H1 (cell line): ENCODE data around the gene SLC2A5. TPM values are rescaled to one million over a fixed set of nuclear protein-coding genes. Genes with fewer than 3 reads are reported as not detected.
A peak's percentile ranks its signal among the peaks of the same experiment; 100 is the strongest.

Experiments used
- CTCF ChIA-PET: fragments of 300-600 bp; sonication (Branson Sonifier 250); formaldehyde crosslinking; loops from one replicate; lab custom pipeline; 2021; ENCODE audit not compliant: partially characterized antibody; lab: Charles Lee
- POLR2A ChIA-PET: fragments of 300-600 bp; sonication (Branson Sonifier 250); formaldehyde crosslinking; loops from one replicate; lab custom pipeline; 2021; ENCODE audit warnings: inconsistent platforms; ENCODE audit not compliant: partially characterized antibody; lab: Charles Lee
- DNase-seq, 2 experiments: peaks; one replicate each; pipeline versions ENCODE4 v3.0.0 to v3.0.0-alpha.2; 2010 to 2022; ENCODE audit warnings: low spot score in 2 of 2, low read depth in 1 of 2, mixed read lengths in 1 of 2
- FAIRE-seq: peaks from 2 replicates; lab custom pipeline; 2011; peaks lifted over from hg19 to GRCh38; lab: Jason Lieb, UNC
- H2AFZ ChIP-seq: 2 replicates; pipeline ENCODE4 v1.8.1; 2012; ENCODE audit warnings: low read length, inconsistent platforms
- H2AK5ac ChIP-seq: 2 replicates; pipeline ENCODE4 v1.6.1; 2013; ENCODE audit warnings: low read depth, low read length
- H2BK120ac ChIP-seq: replicated peaks from 2 replicates; pipeline ENCODE3; 2013; ENCODE audit warnings: low read depth, low read length, inconsistent platforms
- H2BK12ac ChIP-seq: 2 replicates; pipeline ENCODE4 v1.6.1; 2013; ENCODE audit warnings: low read depth, low read length
- H2BK15ac ChIP-seq: 2 replicates; pipeline ENCODE4 v1.6.1; 2013; ENCODE audit warnings: low read length
- H2BK20ac ChIP-seq: 2 replicates; pipeline ENCODE4 v1.6.1; 2013; ENCODE audit warnings: low read length
- H2BK5ac ChIP-seq: 2 replicates; pipeline ENCODE4 v1.6.1; 2013; ENCODE audit warnings: low read depth, low read length
- H3K14ac ChIP-seq: 2 replicates; pipeline ENCODE4 v1.6.1; 2013; ENCODE audit warnings: inconsistent platforms; ENCODE audit not compliant: insufficient read length
- H3K18ac ChIP-seq: 2 replicates; pipeline ENCODE4 v1.6.1; 2013; ENCODE audit warnings: low read length; ENCODE audit errors: extremely low read depth
- H3K23ac ChIP-seq: 2 replicates; pipeline ENCODE4 v1.6.1; 2013; ENCODE audit warnings: inconsistent platforms; ENCODE audit not compliant: insufficient read length
- H3K23me2 ChIP-seq: 2 replicates; pipeline ENCODE4 v1.6.1; 2013; ENCODE audit warnings: low read depth, low read length
- H3K27ac ChIP-seq: 2 replicates; pipeline ENCODE4 v1.6.1; 2011; ENCODE audit warnings: low read depth, low read length, inconsistent platforms
- H3K27me3 ChIP-seq, 4 experiments: replicated peaks in 1 of 4; 1 replicate in 1 of 4; 2 replicates in 3 of 4; pipeline versions ENCODE4 v1.6.1 to v1.8.1; 2011 to 2013; ENCODE audit warnings: low read length in 3 of 4, mild to moderate bottlenecking in 3 of 4, inconsistent platforms in 2 of 4, mixed read lengths in 2 of 4, moderate library complexity in 1 of 4; ENCODE audit not compliant: control insufficient read depth in 3 of 4, insufficient read depth in 3 of 4; ENCODE audit errors: extremely low read depth in 1 of 4
- H3K36me3 ChIP-seq, 4 experiments: 2 replicates each; pipeline versions ENCODE4 v1.6.1 to v1.8.1; 2011 to 2013; ENCODE audit warnings: mild to moderate bottlenecking in 4 of 4, low read length in 3 of 4, moderate library complexity in 2 of 4, control low read depth in 1 of 4, inconsistent platforms in 1 of 4; ENCODE audit not compliant: insufficient read depth in 4 of 4, control insufficient read depth in 2 of 4
- H3K4ac ChIP-seq: replicated peaks from 2 replicates; pipeline ENCODE3; 2013; ENCODE audit warnings: low read length, low read depth, mixed read lengths, inconsistent platforms; ENCODE audit not compliant: insufficient read length
- H3K4me1 ChIP-seq, 4 experiments: replicated peaks in 1 of 4; 1 replicate in 1 of 4; 2 replicates in 3 of 4; pipeline versions ENCODE4 v1.6.1 to v1.8.1; 2011 to 2013; ENCODE audit warnings: low read length in 3 of 4, inconsistent platforms in 2 of 4, mixed read lengths in 1 of 4; ENCODE audit not compliant: insufficient read depth in 4 of 4, control insufficient read depth in 3 of 4
- H3K4me2 ChIP-seq, 2 experiments: 2 replicates each; pipeline versions ENCODE4 v1.6.1 to v1.8.1; 2011 to 2013; ENCODE audit warnings: low read depth in 2 of 2, low read length in 2 of 2, control low read depth in 1 of 2, inconsistent platforms in 1 of 2, mild to moderate bottlenecking in 1 of 2; ENCODE audit not compliant: insufficient read depth in 1 of 2
- H3K4me3 ChIP-seq, 4 experiments: fragments of 200-600, 300-600 bp in 1 of 4; sonication (generic), shearing (Covaris generic), sonication (Bioruptor Twin) in 1 of 4; 2 replicates each; pipeline versions ENCODE4 v1.5.1 to v1.8.1; 2011 to 2016; ENCODE audit warnings: low read length in 4 of 4, low read depth in 3 of 4, control low read depth in 2 of 4, inconsistent platforms in 2 of 4, mild to moderate bottlenecking in 2 of 4, mixed read lengths in 1 of 4, moderate library complexity in 1 of 4; ENCODE audit not compliant: insufficient read depth in 2 of 4; ENCODE audit errors: extremely low read depth in 1 of 4
- H3K56ac ChIP-seq: replicated peaks from 2 replicates; pipeline ENCODE3; 2013; ENCODE audit warnings: low read depth, mild to moderate bottlenecking, mixed read lengths, low read length, inconsistent platforms; ENCODE audit not compliant: insufficient read length
- H3K79me1 ChIP-seq: 2 replicates; pipeline ENCODE4 v1.6.1; 2013; ENCODE audit warnings: low read depth, low read length, control low read depth
- H3K79me2 ChIP-seq, 2 experiments: 2 replicates each; pipeline versions ENCODE4 v1.6.1 to v1.8.1; 2012 to 2013; ENCODE audit warnings: low read length in 2 of 2, mild to moderate bottlenecking in 2 of 2, inconsistent platforms in 1 of 2; ENCODE audit not compliant: insufficient read depth in 2 of 2, control insufficient read depth in 1 of 2
- H3K9ac ChIP-seq, 4 experiments: replicated peaks in 1 of 4; 1 replicate in 1 of 4; 2 replicates in 3 of 4; pipeline versions ENCODE4 v1.6.1 to v1.8.1; 2011 to 2013; ENCODE audit warnings: low read depth in 3 of 4, low read length in 3 of 4, control low read depth in 2 of 4, mild to moderate bottlenecking in 2 of 4, moderate library complexity in 2 of 4, inconsistent platforms in 1 of 4; ENCODE audit errors: extremely low read depth in 1 of 4
- H3K9me3 ChIP-seq, 2 experiments: 2 replicates each; pipeline versions ENCODE4 v1.6.1 to v1.8.1; 2012 to 2013; ENCODE audit warnings: mild to moderate bottlenecking in 2 of 2, moderate library complexity in 2 of 2, control low read depth in 1 of 2, inconsistent platforms in 1 of 2, low read depth in 1 of 2, low read length in 1 of 2, mixed read lengths in 1 of 2; ENCODE audit not compliant: insufficient read depth in 2 of 2
- H4K20me1 ChIP-seq, 2 experiments: replicated peaks in 1 of 2; 2 replicates each; pipeline versions ENCODE3 to v1.8.1; 2011 to 2013; ENCODE audit warnings: inconsistent platforms in 2 of 2, low read length in 2 of 2, mild to moderate bottlenecking in 1 of 2; ENCODE audit not compliant: insufficient read depth in 2 of 2, control insufficient read depth in 1 of 2
- H4K5ac ChIP-seq: 2 replicates; pipeline ENCODE4 v1.6.1; 2013; ENCODE audit warnings: low read length, low read depth, mixed read lengths, inconsistent platforms; ENCODE audit not compliant: insufficient read length
- H4K8ac ChIP-seq: 2 replicates; pipeline ENCODE4 v1.8.0; 2013; ENCODE audit warnings: mild to moderate bottlenecking, moderate library complexity, low read length, inconsistent platforms; ENCODE audit not compliant: insufficient read depth; ENCODE audit errors: extremely low read depth
- H4K91ac ChIP-seq: replicated peaks from 2 replicates; pipeline ENCODE3; 2013; ENCODE audit warnings: low read length, mixed read lengths, inconsistent platforms; ENCODE audit not compliant: insufficient read length
- ATF3 ChIP-seq: IDR thresholded peaks from 2 replicates; pipeline ENCODE4 v1.6.1; 2011; ENCODE audit warnings: low read depth, mild to moderate bottlenecking, low read length; ENCODE audit not compliant: insufficient read depth
- CBX8 ChIP-seq: fragments of 300-800, 300-1000 bp; sonication (generic); IDR thresholded peaks from 2 replicates; pipeline ENCODE4 v1.7.1; 2016; ENCODE audit warnings: low read depth, low read length, borderline replicate concordance
- GTF2F1 ChIP-seq: IDR thresholded peaks from 2 replicates; pipeline ENCODE4 v1.6.1; 2012; ENCODE audit warnings: low read depth, low read length, improper control_type of control experiment, borderline replicate concordance
- KDM4A ChIP-seq: IDR thresholded peaks from one replicate; pipeline ENCODE4 v1.7.1; 2012; ENCODE audit warnings: low read depth, mild to moderate bottlenecking, moderate library complexity, low read length, inconsistent platforms; ENCODE audit not compliant: severe bottlenecking
- RFX5 ChIP-seq: IDR thresholded peaks from 2 replicates; pipeline ENCODE4 v1.6.1; 2011; ENCODE audit warnings: low read depth, low read length, improper control_type of control experiment, borderline replicate concordance
- SIX5 ChIP-seq: IDR thresholded peaks from 2 replicates; pipeline ENCODE4 v1.6.1; 2011; ENCODE audit warnings: mild to moderate bottlenecking, low read depth, low read length
- SP1 ChIP-seq: IDR thresholded peaks from 2 replicates; pipeline ENCODE4 v1.6.1; 2011; ENCODE audit warnings: low read depth, low read length
- WGBS, 2 experiments: shearing (Covaris generic) in 1 of 2; methylation state at CpG; one replicate each; pipeline versions ENCODE4 v1.1.6 to v1.1.7; 2013 to 2015; ENCODE audit warnings: low lambda C conversion rate in 2 of 2, mixed read lengths in 2 of 2, inconsistent platforms in 1 of 2, low coverage in 1 of 2, missing lambda C conversion rate in 1 of 2; ENCODE audit not compliant: insufficient replicate concordance in 2 of 2, insufficient coverage in 1 of 2, insufficient read length in 1 of 2; ENCODE audit errors: extremely low coverage in 1 of 2, missing lambda C conversion rate in 1 of 2; 5-methylcytosine and 5-hydroxymethylcytosine counted together
- polyA plus RNA-seq, 7 experiments: library from polyadenylated mRNA; depleted of rRNA in 3 of 7; stranded (reverse) in 5 of 7; unstranded in 2 of 7; fragments of >200 nt in 5 of 7; fragments of 200-250 nt in 2 of 7; gene quantifications; 1 replicate in 5 of 7; 2 replicates in 1 of 7; 4 replicates in 1 of 7; pipeline versions ENCODE4 v1.2.1 to v1.2.3, GENCODE V29; 2011 to 2013; ENCODE audit warnings: missing spikeins in 2 of 7, mixed read lengths in 2 of 7
- total RNA-seq: library from RNA; stranded (reverse); fragmentation: NEBNext Ultra II Directional; extraction: Animal tissue kit (Norgen Biotek cat#: 25700); gene quantifications from 2 replicates; pipeline ENCODE4 v1.2.1, GENCODE V29; 2021

The SLC2A5 gene
- total and polyA plus RNA-seq, 2 of the 8 experiments (the other 6 are each of a cell fraction or from before 2014, with no cell fraction given) = 0.12 TPM; not detected in 1

- FAIRE-seq (no peak), DNase-seq (no peak)
- H3K4me1 ChIP-seq = peaks cover 0 to 2% (median 0%) of the 10 kb centered on the region in 4 experiments; a peak in 2 of 7 replicates
- H2BK120ac ChIP-seq = no peak overlapping the region
- POLR2A ChIA-PET = interaction anchor here (0.7 to 1.9 kb wide), 4 partner anchors 119 to 131 kb away, joined by 3 to 8 read pairs (median 4); no protein-coding TSS in a partner anchor
- H3K79me2 ChIP-seq = no peaks in the 10 kb centered on the region
- H3K56ac ChIP-seq = no peak overlapping the region
- no peak overlapping the region for H4K91ac ChIP-seq
- H3K4ac ChIP-seq = no peak overlapping the region
- H3K4me3 ChIP-seq = no peak overlapping the region
- no peaks in the 10 kb centered on the region for H4K20me1 ChIP-seq
- H3K23ac ChIP-seq = no peak overlapping the region
- H3K9ac ChIP-seq = no peak overlapping the region
- WGBS, 2 experiments = 96% methylated on average over 11 of the region's 11 CpGs; no CpG with 5 or more reads in 1 of the 2 experiments
- peaks cover 0 to 6% of the 10 kb centered on the region in 2 experiments; a peak in 3 of 4 replicates for H3K9me3 ChIP-seq
- no peaks in the 10 kb centered on the region for H3K27me3 ChIP-seq
- H3K79me1 ChIP-seq = no peaks in the 10 kb centered on the region
- H2BK20ac ChIP-seq = no peak overlapping the region
- H2AK5ac ChIP-seq = no peak overlapping the region
- no peak overlapping the region for H4K5ac ChIP-seq
- H3K23me2 ChIP-seq = no peaks in the 10 kb centered on the region
- H3K14ac ChIP-seq = no peak overlapping the region
- H3K36me3 ChIP-seq = no peaks in the 10 kb centered on the region
- peak overlapping the region; percentile 57; the same call in 1 of the 2 replicates for H4K8ac ChIP-seq
- no peak overlapping the region for H2BK15ac ChIP-seq
- H3K27ac ChIP-seq = no peak overlapping the region
- H2BK5ac ChIP-seq = no peak overlapping the region
- no peak overlapping the region for H3K18ac ChIP-seq
- H2AFZ ChIP-seq = no peak overlapping the region
- CTCF ChIA-PET = interaction anchor here (1.1 to 5.9 kb wide), 17 partner anchors 15 to 140 kb away, joined by 3 to 45 read pairs (median 7); no protein-coding TSS in a partner anchor
- no peak for TF ChIP-seq ATF3
- no peak for TF ChIP-seq GTF2F1
- no peak for TF ChIP-seq KDM4A
- no peak for TF ChIP-seq CBX8
- no peak for TF ChIP-seq SIX5
- TF ChIP-seq SP1 = no peak
- TF ChIP-seq RFX5 = no peak
- no peak overlapping the region for H3K4me2 ChIP-seq
- H2BK12ac ChIP-seq = no peak overlapping the region
Observed at GRCh38 chr1:8989061-8989460, 80.4 kb downstream of the SLC2A5 start.
